Calu3 (cell line): ENCODE measurements around the gene ZNF541. TPM values are rescaled to one million over a fixed set of nuclear protein-coding genes. Genes with fewer than 3 reads are reported as not detected.

ENCODE experiments used
- BruUV-seq: library from RNA; stranded (reverse); fragments of 400-500 nt; replicated peaks from 2 replicates; lab custom pipeline; 2021; lab: Mats Ljungman, UMichigan
- CTCF ChIA-PET: fragments of 300-600 bp; sonication (Branson Sonifier 250); formaldehyde crosslinking; loops from one replicate; lab custom pipeline; 2022; ENCODE audit warnings: antibody characterized with exemption; lab: Charles Lee
- DNase-seq: peaks from one replicate; pipeline ENCODE4 v3.0.0; 2022
- H3K27ac Mint-ChIP-seq: one replicate; pipeline ENCODE4 v1.8.0; 2022; ENCODE audit warnings: mixed read lengths; ENCODE audit not compliant: unreplicated experiment
- H3K27me3 Mint-ChIP-seq: one replicate; pipeline ENCODE4 v1.8.0; 2022; ENCODE audit warnings: mixed read lengths; ENCODE audit not compliant: unreplicated experiment
- H3K36me3 Mint-ChIP-seq: one replicate; pipeline ENCODE4 v1.8.0; 2022; ENCODE audit warnings: mild to moderate bottlenecking, moderate library complexity, mixed read lengths; ENCODE audit not compliant: insufficient read depth, unreplicated experiment
- H3K4me1 Mint-ChIP-seq: one replicate; pipeline ENCODE4 v1.8.0; 2022; ENCODE audit warnings: mild to moderate bottlenecking, low read depth, mixed read lengths; ENCODE audit not compliant: unreplicated experiment
- H3K4me3 Mint-ChIP-seq: one replicate; pipeline ENCODE4 v1.8.0; 2022; ENCODE audit warnings: mild to moderate bottlenecking, low read depth, moderate library complexity, mixed read lengths; ENCODE audit not compliant: unreplicated experiment
- H3K9me3 Mint-ChIP-seq: one replicate; pipeline ENCODE4 v1.8.0; 2022; ENCODE audit warnings: low read depth, mixed read lengths; ENCODE audit not compliant: unreplicated experiment
- CTCF ChIP-seq: fragments of 200-600 bp; IDR thresholded peaks from one replicate; pipeline ENCODE4 v1.8.0; 2022; ENCODE audit warnings: antibody characterized with exemption; ENCODE audit not compliant: unreplicated experiment
- intact Hi-C: fragments of 100-400 bp; cut with micrococcal nuclease; formaldehyde crosslinking; loops from one replicate; pipeline ENCODE4 v1.10.0; 2022; ENCODE audit not compliant: unreplicated experiment
- total RNA-seq: library from RNA; stranded (reverse); gene quantifications from 2 replicates; pipeline ENCODE4 v1.2.3, GENCODE V29; 2022

ZNF541 gene
- total RNA-seq, 1 experiment from 2014 or later: not detected

GRCh38 chr19:47544476-47544875 is 28.5 kb downstream of the ZNF541 start:
- H3K4me1 Mint-ChIP-seq: no peaks in the 10 kb centered on the region
- H3K36me3 Mint-ChIP-seq: no peaks in the 10 kb centered on the region
- no peak for TF ChIP-seq CTCF
- no TSS peak for BruUV-seq
- H3K4me3 Mint-ChIP-seq: no peak overlapping the region
- H3K27me3 Mint-ChIP-seq: peaks cover 1% of the 10 kb centered on the region
- DNase-seq: no peak
- CTCF ChIA-PET: interaction anchor here (0.7 kb wide), 1 partner anchor 56 kb away, joined by 4 read pairs; no protein-coding TSS in a partner anchor
- intact Hi-C loops: no loop called here
- H3K27ac Mint-ChIP-seq: no peak overlapping the region
- H3K9me3 Mint-ChIP-seq: no peaks in the 10 kb centered on the region

- H3K4me1 Mint-ChIP-seq: no peaks in the 10 kb centered on the region
- no peaks in the 10 kb centered on the region for H3K9me3 Mint-ChIP-seq
- intact Hi-C loops: no loop called here
- no peaks in the 10 kb centered on the region for H3K36me3 Mint-ChIP-seq
- H3K27ac Mint-ChIP-seq: no peak overlapping the region
- CTCF ChIA-PET: interaction anchor here (0.7 kb wide), 1 partner anchor 57 kb away, joined by 4 read pairs; no protein-coding TSS in a partner anchor
- peaks cover 5% of the 10 kb centered on the region for H3K27me3 Mint-ChIP-seq
- no peak for TF ChIP-seq CTCF
- H3K4me3 Mint-ChIP-seq: no peak overlapping the region
- DNase-seq: no peak
- BruUV-seq: no TSS peak
Observed at GRCh38 chr19:47544075-47544474, 28.9 kb downstream of the ZNF541 start.

GRCh38 chr19:47542030-47542475 is 30.9 kb downstream of the ZNF541 start:
- intact Hi-C loops: no loop called here
- no TSS peak for BruUV-seq
- no peak for TF ChIP-seq CTCF
- Mint-ChIP-seq H3K4me3 (no peak overlapping the region), H3K9me3 (no peaks in the 10 kb centered on the region), H3K36me3 (no peaks in the 10 kb centered on the region), H3K27me3 (peaks cover 25% of the 10 kb centered on the region), H3K27ac (no peak overlapping the region), H3K4me1 (no peaks in the 10 kb centered on the region)
- CTCF ChIA-PET: no interaction called here
- DNase-seq: no peak

- H3K36me3 Mint-ChIP-seq: no peaks in the 10 kb centered on the region
- DNase-seq: no peak
- intact Hi-C loops: no loop called here
- CTCF ChIA-PET: no interaction called here
- no peak for TF ChIP-seq CTCF
- H3K4me3 Mint-ChIP-seq: no peak overlapping the region
- BruUV-seq: no TSS peak
- no peaks in the 10 kb centered on the region for H3K9me3 Mint-ChIP-seq
- H3K4me1 Mint-ChIP-seq: no peaks in the 10 kb centered on the region
- no peak overlapping the region for H3K27ac Mint-ChIP-seq
- H3K27me3 Mint-ChIP-seq: peaks cover 29% of the 10 kb centered on the region
Observed at GRCh38 chr19:47541518-47541917, 31.4 kb downstream of the ZNF541 start.
